Measurements from ENCODE around the gene TFIP11.

Gene TFIP11

GRCh38 chr22:26502688-26503561 is 9.3 kb downstream of the TFIP11 start:
- DNase-seq: peak; percentile 72

GRCh38 chr22:26501996-26502395 is 10.3 kb downstream of the TFIP11 start:
- no peak for DNase-seq

GRCh38 chr22:26499188-26499703 is 13.0 kb downstream of the TFIP11 start:
- DNase-seq: no peak

GRCh38 chr22:26496456-26496855 is 15.8 kb downstream of the TFIP11 start:
- no peak for DNase-seq

- DNase-seq: no peak
Observed at GRCh38 chr22:26494506-26494905, 17.8 kb downstream of the TFIP11 start.

- DNase-seq: no peak
Observed at GRCh38 chr22:26492220-26492619, 20.1 kb downstream of the TFIP11 start.

- DNase-seq: no peak
Observed at GRCh38 chr22:26489447-26490036, 22.7 kb downstream of the TFIP11 start.

GRCh38 chr22:26487996-26488395 is 24.3 kb downstream of the TFIP11 start:
- no peak for DNase-seq

- DNase-seq: no peak
Observed at GRCh38 chr22:26486394-26486793, 25.9 kb downstream of the TFIP11 start.

- no peak for DNase-seq
Observed at GRCh38 chr22:26485806-26486390, 26.4 kb downstream of the TFIP11 start.

GRCh38 chr22:26485013-26485412 is 27.3 kb downstream of the TFIP11 start:
- DNase-seq: no peak

- peak; percentile 58 for DNase-seq
Observed at GRCh38 chr22:26484360-26484706, 27.9 kb downstream of the TFIP11 start.

GRCh38 chr22:26483439-26484359 is 28.6 kb downstream of the TFIP11 start, which contains the start of the genes HPS4 and SRRD:
HPS4 (minus strand) TSS chr22:26483783; CDS start chr22:26481762, 2,021 bp downstream.
SRRD (plus strand) TSS chr22:26483877; CDS start chr22:26483891, 14 bp downstream.
- peak; percentile 90 for DNase-seq

GRCh38 chr22:26483043-26483438 is 29.2 kb downstream of the TFIP11 start:
- DNase-seq: no peak

GRCh38 chr22:26482161-26482560 is 30.1 kb downstream of the TFIP11 start:
- no peak for DNase-seq

GRCh38 chr22:26481694-26482093 is 30.6 kb downstream of the TFIP11 start:
- DNase-seq: no peak

- no peak for DNase-seq
Observed at GRCh38 chr22:26481112-26481693, 31.1 kb downstream of the TFIP11 start.

GRCh38 chr22:26480611-26480932 is 31.7 kb downstream of the TFIP11 start:
- DNase-seq: no peak

GRCh38 chr22:26479792-26480610 is 32.3 kb downstream of the TFIP11 start:
- no peak for DNase-seq

GRCh38 chr22:26479043-26479791 is 33.1 kb downstream of the TFIP11 start:
- no peak for DNase-seq

- no peak for DNase-seq
Observed at GRCh38 chr22:26477341-26477731, 34.9 kb downstream of the TFIP11 start.

Measured in CD4-positive, alpha-beta T cell treated with Interleukin-4 for 4 hours (primary cell).